Measurements from ENCODE around the gene ZC3H18. TPM values are rescaled to one million over a fixed set of nuclear protein-coding genes. Genes with fewer than 3 reads are reported as not detected.

ZC3H18 gene
- 18.4 TPM for total RNA-seq

DNA sequence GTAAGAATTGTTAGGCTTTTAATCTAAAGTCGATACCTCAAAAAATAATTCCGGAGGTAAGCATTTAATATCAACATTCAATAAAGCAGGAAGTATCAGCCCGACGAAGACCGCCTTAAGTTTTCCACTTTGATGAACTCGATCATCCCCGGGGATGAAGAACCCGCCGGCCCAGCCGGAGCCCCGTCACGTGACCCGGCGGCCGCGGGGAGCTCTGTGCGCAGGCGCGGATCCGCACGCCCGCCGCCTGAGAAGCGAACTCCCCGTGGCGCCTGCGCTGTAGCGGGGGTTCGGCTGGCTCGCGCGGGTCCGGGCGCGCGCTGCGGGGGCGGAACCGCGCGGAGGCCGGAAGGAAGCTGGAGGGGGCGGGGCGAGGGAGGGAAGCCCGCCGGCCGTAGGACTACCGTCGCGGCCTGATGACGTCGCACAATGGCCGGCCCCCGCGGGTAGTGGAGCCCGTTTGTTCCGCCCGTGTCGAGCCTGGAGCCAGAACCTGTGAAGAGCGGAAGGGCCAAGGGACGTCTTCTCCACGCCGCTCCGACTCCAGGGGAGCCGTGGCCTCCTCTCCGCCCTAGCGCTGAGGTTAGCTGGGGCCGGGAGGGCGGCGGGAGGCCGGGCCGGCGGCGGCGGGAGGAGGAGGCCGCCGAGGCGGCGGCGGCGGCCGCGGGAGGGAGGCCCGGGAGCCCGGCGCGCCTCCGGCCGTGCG is at the start of gene ZC3H18:
Gene ZC3H18 (plus strand): TSS at position 419 of the 706 bp plus-strand sequence. CDS start 6,721 bp downstream, outside the sequence.
- Histone ChIP-seq H3K27me3 (no peaks in the 10 kb centered on the region), H3K4me3 (peak within 1 kb of the TSS; percentile 87 to 90), H3K9me3 (no peaks in the 10 kb centered on the region), H3K4me1 (peaks cover 32% of the 10 kb centered on the region), H3K36me3 (no peaks in the 10 kb centered on the region), H3K27ac (peak within 1 kb of the TSS; percentile 42)
- DNase-seq (ENCODE audit: extremely low spot score in 2 of 2) = peak; percentile 92 to 98
- TF ChIP-seq POLR2A (IDR thresholded peaks at IDR 0.05) (peak in 1 of 2 donors; percentile 29), POLR2AphosphoS5 (IDR thresholded peaks at IDR 0.05; ENCODE audit: insufficient read depth in 1 of 2, low read depth in 1 of 2) (peak; percentile 61 to 68)
- TF ChIP-seq, protein P1, sequence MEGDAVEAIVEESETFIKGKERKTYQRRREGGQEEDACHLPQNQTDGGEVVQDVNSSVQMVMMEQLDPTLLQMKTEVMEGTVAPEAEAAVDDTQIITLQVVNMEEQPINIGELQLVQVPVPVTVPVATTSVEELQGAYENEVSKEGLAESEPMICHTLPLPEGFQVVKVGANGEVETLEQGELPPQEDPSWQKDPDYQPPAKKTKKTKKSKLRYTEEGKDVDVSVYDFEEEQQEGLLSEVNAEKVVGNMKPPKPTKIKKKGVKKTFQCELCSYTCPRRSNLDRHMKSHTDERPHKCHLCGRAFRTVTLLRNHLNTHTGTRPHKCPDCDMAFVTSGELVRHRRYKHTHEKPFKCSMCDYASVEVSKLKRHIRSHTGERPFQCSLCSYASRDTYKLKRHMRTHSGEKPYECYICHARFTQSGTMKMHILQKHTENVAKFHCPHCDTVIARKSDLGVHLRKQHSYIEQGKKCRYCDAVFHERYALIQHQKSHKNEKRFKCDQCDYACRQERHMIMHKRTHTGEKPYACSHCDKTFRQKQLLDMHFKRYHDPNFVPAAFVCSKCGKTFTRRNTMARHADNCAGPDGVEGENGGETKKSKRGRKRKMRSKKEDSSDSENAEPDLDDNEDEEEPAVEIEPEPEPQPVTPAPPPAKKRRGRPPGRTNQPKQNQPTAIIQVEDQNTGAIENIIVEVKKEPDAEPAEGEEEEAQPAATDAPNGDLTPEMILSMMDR (IDR thresholded peaks at IDR 0.05) = no peak
- intact Hi-C loops (cut with DNase I) = no loop called here

DNA sequence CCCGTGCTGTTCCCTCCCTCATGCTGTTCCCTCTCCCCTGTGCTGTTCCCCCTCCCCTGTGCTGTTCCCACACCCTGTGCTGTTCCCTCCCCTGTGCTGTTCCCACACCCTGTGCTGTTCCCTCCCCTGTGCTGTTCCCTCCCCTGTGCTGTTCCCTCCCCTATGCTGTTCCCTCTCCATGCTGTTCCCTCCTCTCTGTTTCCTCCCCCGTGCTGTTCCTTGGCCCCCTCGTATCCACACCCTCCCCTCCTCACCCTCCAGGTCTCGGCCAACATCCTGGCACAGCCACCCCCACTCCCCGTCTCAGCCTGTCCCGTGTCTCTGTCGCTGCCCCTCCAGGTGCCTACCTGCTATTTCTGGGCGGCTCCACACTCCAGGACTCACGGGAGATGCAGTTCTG is 48.5 kb upstream of the ZC3H18 start:
- Histone ChIP-seq H3K4me3 (no peak overlapping the region), H3K4me1 (peaks cover 20% of the 10 kb centered on the region), H3K36me3 (no peaks in the 10 kb centered on the region), H3K27ac (no peak overlapping the region), H3K27me3 (no peaks in the 10 kb centered on the region), H3K9me3 (no peaks in the 10 kb centered on the region)
- DNase-seq (ENCODE audit: extremely low spot score in 2 of 2) = no peak
- intact Hi-C loops (cut with DNase I) = no loop called here
- TF ChIP-seq POLR2A (IDR thresholded peaks at IDR 0.05) = no peak
- TF ChIP-seq, protein P1 (IDR thresholded peaks at IDR 0.05) = no peak
- TF ChIP-seq POLR2AphosphoS5 (IDR thresholded peaks at IDR 0.05; ENCODE audit: insufficient read depth in 1 of 2, low read depth in 1 of 2) = no peak

GRCh38 chr16:88522276-88522949 is 47.8 kb upstream of the ZC3H18 start:
- Histone ChIP-seq H3K36me3 (no peaks in the 10 kb centered on the region), H3K4me1 (peaks cover 25% of the 10 kb centered on the region), H3K27ac (no peak overlapping the region), H3K27me3 (no peaks in the 10 kb centered on the region), H3K9me3 (no peaks in the 10 kb centered on the region), H3K4me3 (no peak overlapping the region)
- peak in 1 of 2 donors; percentile 3 for TF ChIP-seq POLR2AphosphoS5 (IDR thresholded peaks at IDR 0.05; ENCODE audit: insufficient read depth in 1 of 2, low read depth in 1 of 2)
- TF ChIP-seq POLR2A (IDR thresholded peaks at IDR 0.05) = no peak
- no peak for DNase-seq (ENCODE audit: extremely low spot score in 2 of 2)
- intact Hi-C loops (cut with DNase I) = no loop called here

GRCh38 chr16:88523309-88524161 is 46.7 kb upstream of the ZC3H18 start:
- no peak for DNase-seq (ENCODE audit: extremely low spot score in 2 of 2)
- intact Hi-C loops (cut with DNase I) = no loop called here
- TF ChIP-seq POLR2A (IDR thresholded peaks at IDR 0.05) = no peak
- no peak for TF ChIP-seq POLR2AphosphoS5 (IDR thresholded peaks at IDR 0.05; ENCODE audit: insufficient read depth in 1 of 2, low read depth in 1 of 2)
- TF ChIP-seq, protein P1 (IDR thresholded peaks at IDR 0.05) = no peak
- peaks cover 34% of the 10 kb centered on the region for H3K4me1 ChIP-seq
- no peaks in the 10 kb centered on the region for H3K9me3 ChIP-seq
- no peak overlapping the region for H3K4me3 ChIP-seq
- H3K27ac ChIP-seq = no peak overlapping the region
- no peaks in the 10 kb centered on the region for H3K27me3 ChIP-seq
- H3K36me3 ChIP-seq = no peaks in the 10 kb centered on the region

GRCh38 chr16:88524274-88524972 is 45.8 kb upstream of the ZC3H18 start:
- DNase-seq (ENCODE audit: extremely low spot score in 2 of 2) = no peak
- no peaks in the 10 kb centered on the region for H3K27me3 ChIP-seq
- peaks cover 34% of the 10 kb centered on the region for H3K4me1 ChIP-seq
- H3K4me3 ChIP-seq = no peak overlapping the region
- no peaks in the 10 kb centered on the region for H3K36me3 ChIP-seq
- no peak overlapping the region for H3K27ac ChIP-seq
- intact Hi-C loops (cut with DNase I) = no loop called here
- H3K9me3 ChIP-seq = no peaks in the 10 kb centered on the region
- TF ChIP-seq POLR2A (IDR thresholded peaks at IDR 0.05) (no peak), POLR2AphosphoS5 (IDR thresholded peaks at IDR 0.05; ENCODE audit: insufficient read depth in 1 of 2, low read depth in 1 of 2) (no peak)
- TF ChIP-seq, protein P1 (IDR thresholded peaks at IDR 0.05) = no peak
